ENCODE measurements around the gene DPM2.

GRCh38 chr9:127979015-127979332, 41.3 kb upstream of the DPM2 start:
- TF ChIP-seq CTCF (IDR thresholded peaks at IDR 0.05; ENCODE audit: low read depth, low read length, poor library complexity, severe bottlenecking) (no peak), EZH2phosphoT487 (IDR thresholded peaks at IDR 0.05; ENCODE audit: borderline replicate concordance, low read length) (no peak)

All from DOHH2 (cell line).